ENCODE results near the gene ZNF136.

ZNF136 gene

GRCh38 chr19:12194827-12195731 lies 32.2 kb downstream of the ZNF136 start:
- peak; percentile 78 for DNase-seq

DNA sequence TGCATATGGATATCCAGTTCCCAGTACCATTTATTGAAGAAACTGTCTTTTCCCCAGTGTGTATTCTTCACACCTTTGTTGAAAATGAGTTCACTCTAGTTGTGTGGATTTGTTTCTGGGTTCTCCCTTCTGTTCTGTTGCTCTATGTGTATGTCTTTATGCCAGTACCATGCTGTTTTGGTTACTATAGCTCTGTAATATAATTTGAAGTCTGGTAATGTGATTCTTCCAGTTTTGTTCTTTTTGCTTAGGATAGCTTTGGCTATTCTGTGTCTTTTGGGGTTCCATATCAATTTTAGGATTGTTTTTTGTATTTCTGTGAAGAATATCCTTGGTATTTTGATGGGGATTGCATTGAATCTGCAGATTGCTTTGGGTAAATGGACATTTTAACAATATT lies 35.2 kb downstream of the ZNF136 start:
- DNase-seq: no peak

GRCh38 chr19:12199757-12200419 lies 37.0 kb downstream of the ZNF136 start:
- no peak for DNase-seq

DNA sequence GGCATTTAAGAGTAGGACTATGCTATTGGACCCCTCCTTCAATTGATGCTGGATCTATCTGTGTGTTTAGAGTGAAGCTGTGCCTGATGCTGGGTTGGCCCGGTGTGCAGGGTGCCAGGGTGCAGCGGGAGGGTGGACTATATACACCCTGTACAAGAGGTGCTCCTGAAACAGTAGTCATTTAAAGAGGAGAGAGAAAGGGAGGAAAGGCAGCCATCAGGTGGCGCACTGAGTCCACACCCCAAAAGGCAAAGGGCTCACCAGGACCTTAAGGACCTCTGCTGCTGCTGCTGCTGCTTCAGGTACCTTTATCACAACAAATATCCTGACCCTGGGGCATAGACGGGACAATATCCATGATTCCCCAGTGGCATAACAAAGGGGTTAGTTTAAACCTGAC lies 39.4 kb downstream of the ZNF136 start:
- DNase-seq: peak; percentile 9

DNA sequence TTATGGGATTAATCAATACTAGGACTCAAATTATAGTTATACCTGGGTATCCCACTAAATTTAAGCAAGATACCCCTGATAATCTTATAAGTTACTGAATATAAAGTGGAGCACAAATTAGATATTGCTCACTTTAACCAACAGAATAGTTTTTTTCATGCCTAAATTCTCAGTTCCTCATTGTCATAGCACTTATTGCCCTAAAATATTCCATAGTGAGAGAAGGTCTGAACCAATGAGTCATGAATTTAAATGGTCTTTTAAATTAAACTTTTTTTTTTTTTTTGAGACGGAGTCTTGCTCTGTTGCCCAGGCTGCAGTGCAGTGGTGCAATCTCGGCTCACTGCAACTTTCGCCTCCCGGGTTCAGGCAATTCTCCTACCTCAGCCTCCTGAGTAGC lies 42.4 kb downstream of the ZNF136 start:
- DNase-seq: no peak

DNA sequence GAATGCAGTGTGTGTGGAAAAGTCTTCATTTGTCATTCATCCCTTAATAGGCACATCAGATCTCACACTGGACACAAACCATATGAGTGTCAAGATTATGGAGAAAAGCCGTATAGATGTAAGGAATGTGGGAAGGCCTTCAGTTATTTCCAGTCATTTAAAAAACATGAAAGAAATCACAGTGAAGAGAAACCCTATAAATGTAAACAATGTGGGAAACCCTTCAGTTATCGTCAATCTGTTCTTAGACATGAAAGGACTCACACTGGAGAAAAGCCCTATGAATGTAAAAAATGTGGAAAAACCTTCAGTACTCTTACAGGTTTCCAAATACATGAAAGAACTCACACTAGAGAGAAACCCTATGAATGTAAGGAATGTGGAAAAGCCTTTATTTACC lies 45.3 kb downstream of the ZNF136 start:
- no peak for DNase-seq

DNA sequence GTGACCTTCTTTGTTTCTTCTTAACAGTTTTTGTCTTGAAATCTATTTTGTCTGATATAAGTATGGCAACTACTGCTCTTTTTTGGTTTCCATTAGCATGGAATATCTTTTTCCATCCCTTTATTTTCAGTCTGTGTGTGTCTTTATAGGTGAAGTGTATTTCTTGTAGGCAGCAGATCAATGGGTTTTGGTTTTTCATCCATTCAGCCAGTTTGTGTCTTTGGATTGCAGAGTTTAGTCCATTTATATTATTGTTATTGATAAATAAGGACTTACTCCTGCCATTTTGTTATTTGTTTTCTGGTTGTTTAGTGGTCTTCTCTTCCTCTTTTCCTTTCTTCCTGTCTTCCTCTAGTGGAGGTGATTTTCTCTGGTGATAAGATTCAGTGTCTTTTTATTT lies 54.4 kb downstream of the ZNF136 start:
- no peak for DNase-seq

GRCh38 chr19:12222980-12223630 lies 60.2 kb downstream of the ZNF136 start:
- no peak for DNase-seq

DNA sequence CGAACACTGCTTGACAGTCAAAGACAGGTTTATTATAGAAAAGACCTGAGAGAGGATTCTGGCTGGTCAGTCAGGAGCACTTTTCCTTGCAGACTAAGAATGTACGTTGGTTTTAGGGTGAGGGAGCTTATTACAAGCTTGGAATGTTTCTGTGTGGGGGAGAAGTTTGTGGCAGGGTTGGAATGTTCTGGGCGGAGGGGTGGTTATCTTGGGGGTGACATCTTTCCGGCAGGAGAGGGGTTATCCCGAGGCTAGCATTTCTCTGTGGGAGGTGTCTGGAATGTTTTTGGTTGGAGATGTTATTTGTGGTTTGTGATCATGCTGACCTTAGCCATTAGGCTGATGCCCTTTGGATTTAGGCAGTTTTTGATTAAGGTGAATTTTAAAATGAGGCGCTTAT lies 61.8 kb downstream of the ZNF136 start:
- no peak for DNase-seq

DNA sequence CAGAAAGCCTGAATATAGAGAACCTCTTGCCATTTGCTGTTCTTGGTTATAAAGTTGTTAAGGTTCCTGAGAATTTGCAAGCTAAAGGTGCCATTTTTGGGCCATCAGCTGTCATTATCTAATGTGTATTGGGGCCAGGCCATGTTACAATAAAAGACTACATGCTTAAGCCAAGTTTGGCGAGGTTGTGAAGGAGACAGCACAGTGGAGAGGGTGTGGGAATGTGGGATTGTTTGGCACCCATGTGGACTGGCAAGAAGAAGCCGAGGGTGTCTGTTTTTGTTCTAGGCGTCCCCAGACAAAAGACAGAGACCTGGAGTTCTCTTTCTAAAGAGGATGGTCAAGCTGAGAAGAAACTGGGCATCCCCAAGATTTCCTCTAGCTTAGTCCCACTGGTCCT lies 67.1 kb downstream of the ZNF136 start:
- no peak for DNase-seq

DNA sequence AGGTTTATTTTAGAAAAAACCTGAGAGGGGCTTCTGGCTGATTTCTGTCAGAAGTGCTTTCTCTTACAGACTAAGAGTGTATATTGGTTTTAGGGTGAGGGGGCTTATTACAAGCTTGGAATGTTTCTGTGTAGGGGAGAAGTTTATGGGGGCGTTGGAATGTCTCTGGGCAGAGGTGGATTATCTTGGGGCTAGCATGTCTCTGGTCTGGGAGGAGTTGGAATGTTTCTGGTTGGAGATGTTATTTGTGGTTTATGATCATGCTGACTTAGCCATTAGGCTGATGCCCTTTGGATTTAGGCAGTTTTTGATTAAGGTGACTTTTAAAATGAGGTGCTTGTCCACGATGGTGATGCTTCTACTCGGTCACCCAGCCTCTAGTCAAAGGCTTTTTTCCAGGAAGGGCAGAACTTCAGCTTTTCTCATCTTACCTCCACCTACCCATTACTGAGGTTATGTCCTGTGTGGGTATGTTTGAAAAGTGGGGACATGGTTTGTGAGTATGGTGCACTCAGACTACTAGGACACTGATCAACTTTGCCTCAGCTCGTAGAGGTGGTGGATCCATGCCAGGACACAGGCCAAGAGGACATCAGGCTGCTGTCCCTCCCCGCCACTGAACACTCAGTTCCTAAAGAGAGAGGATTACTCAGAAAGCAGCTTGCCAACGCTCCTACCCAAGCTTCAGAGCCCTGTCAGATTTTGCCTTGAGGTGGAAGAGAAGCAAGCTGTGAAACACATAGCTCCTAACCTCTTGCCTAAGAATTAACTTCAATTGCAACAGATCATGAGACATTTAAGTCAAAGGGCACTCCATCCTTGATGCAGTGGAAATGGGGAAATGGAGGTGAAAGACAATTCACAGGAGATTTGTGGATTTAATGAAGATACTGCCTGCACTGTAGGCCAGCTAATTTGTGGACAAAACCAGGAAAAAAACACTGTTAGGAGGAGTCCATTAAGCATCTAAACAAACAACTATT lies 68.1 kb downstream of the ZNF136 start:
- DNase-seq: no peak

DNA sequence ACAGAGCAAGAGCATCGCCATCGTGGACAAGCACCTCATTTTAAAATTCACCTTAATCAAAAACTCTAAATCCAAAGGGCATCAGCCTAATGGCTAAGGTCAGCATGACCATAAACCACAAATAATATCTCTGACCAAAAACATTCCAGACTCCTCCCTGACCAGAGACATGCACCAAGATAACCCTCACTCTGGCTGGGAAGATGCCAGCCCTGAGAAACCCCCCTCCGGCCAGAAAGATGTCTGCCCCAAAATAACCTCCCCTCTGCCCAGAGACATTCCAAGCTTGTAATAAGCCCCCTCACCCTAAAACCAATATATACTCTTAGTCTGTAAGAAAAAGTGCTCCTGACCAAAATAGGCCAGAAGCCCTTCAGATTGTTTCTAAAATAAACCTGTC lies 70.1 kb downstream of the ZNF136 start:
- DNase-seq: no peak

DNA sequence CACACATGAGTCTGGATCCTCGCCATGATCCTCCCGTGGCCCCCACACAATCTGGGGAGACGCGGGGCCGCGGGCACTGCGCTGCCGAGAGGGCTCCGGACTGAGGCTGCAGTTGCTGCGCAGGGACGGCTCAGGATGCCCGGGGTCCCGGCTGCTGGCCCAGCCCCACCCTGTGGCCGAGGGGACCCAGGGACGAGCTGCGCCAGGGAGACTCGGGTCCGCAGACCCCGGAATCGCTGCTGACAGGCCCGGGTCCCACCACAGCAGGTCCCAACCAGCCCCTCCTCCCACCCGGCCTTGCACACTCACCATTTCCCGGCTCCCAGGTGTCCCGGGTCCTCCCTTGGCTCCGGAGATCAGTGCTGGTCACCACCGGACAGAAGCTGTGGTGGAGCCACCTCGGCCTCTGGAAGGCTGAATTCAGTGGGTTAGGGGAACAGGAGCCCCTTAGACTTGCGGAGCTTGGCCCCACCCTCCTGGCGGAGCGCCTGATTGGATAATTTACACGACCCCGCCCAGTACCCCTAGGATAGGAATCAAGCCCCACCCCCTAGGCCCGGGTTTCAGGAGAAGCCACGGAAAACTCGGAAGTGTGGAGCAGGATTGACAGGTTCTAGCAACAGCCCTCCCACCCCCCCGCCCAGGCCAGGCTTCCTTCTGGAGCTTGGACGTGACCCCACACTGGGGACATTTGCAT lies 74.4 kb downstream of the ZNF136 start:
- DNase-seq: no peak

Measured in effector CD8-positive, alpha-beta T cell (primary cell).